Fibroblast of villous mesenchyme (primary cell): Measurements from ENCODE around the gene ATAT1. TPM values are rescaled to one million over a fixed set of nuclear protein-coding genes. Genes with fewer than 3 reads are reported as not detected.

ENCODE experiments used
- DNase-seq: peaks from one replicate; pipeline ENCODE4 v3.0.0-alpha.2; 2010; ENCODE audit warnings: low read depth
- H3K4me3 ChIP-seq: 2 replicates; pipeline ENCODE4 v1.5.1; 2011; ENCODE audit warnings: low read depth, mild to moderate bottlenecking, low read length
- CTCF ChIP-seq: IDR thresholded peaks from 2 replicates; pipeline ENCODE4 v1.5.1; 2012; ENCODE audit warnings: low read depth, mild to moderate bottlenecking, low read length; ENCODE audit not compliant: insufficient read depth
- total RNA-seq: library from RNA; depleted of rRNA; stranded (reverse); fragments of >200 nt; gene quantifications from 2 replicates; pipeline ENCODE4 v1.2.3, GENCODE V29; 2012

ATAT1 gene
- total RNA-seq, 1 donor: 5.2 TPM

GRCh38 chr6:30615958-30616810 lies 10.5 kb upstream of the ATAT1 start:
- peak overlapping the region; percentile 98 for H3K4me3 ChIP-seq
- DNase-seq: peak; percentile 16
- TF ChIP-seq CTCF: no peak

- no peak for TF ChIP-seq CTCF
- H3K4me3 ChIP-seq: peak within 1 kb of the TSS; percentile 98
- peak; percentile 100 for DNase-seq
These were observed 9.7 kb upstream of the ATAT1 start, which contains the start of gene PPP1R10 for GRCh38 chr6:30616811-30617564. TSS of gene PPP1R10 (minus strand) at chr6:30617243. CDS start at chr6:30609944, 7,299 bp downstream.

GRCh38 chr6:30617565-30618269 lies 9.0 kb upstream of the ATAT1 start, which contains the start of gene MRPS18B:
TSS of gene MRPS18B (plus strand) at chr6:30617840. CDS start at chr6:30617866, 26 bp downstream.
- TF ChIP-seq CTCF: no peak
- peak; percentile 98 for DNase-seq
- H3K4me3 ChIP-seq: peak within 1 kb of the TSS; percentile 98

GRCh38 chr6:30618270-30618797 lies 8.3 kb upstream of the ATAT1 start:
- no peak for DNase-seq
- TF ChIP-seq CTCF: no peak
- H3K4me3 ChIP-seq: peak overlapping the region; percentile 92

- DNase-seq: no peak
- no peak overlapping the region for H3K4me3 ChIP-seq
- TF ChIP-seq CTCF: no peak
These were observed 7.1 kb upstream of the ATAT1 start for GRCh38 chr6:30619561-30619960.

GRCh38 chr6:30625511-30625910 lies 1.2 kb upstream of the ATAT1 start:
- no peak for TF ChIP-seq CTCF
- DNase-seq: no peak

More at GRCh38 chr6:30625511-30625910, 1.2 kb upstream of the ATAT1 start:
- H3K4me3 ChIP-seq: no peak overlapping the region
